ENCODE measurements around the gene ZNF564. TPM values are rescaled to one million over a fixed set of nuclear protein-coding genes. Genes with fewer than 3 reads are reported as not detected.
A peak's percentile ranks its signal among the peaks of the same experiment; 100 is the strongest.
"Not testable (repeated sequence)": the region's sequence is repeated elsewhere in the genome, so short reads cannot be mapped to it uniquely, and the experiment has no call there.

Gene ZNF564
- total RNA-seq, 4 donors from 2014 or later: 12.0 to 20.6 (median 14.7) TPM

GRCh38 chr19:12513531-12514061 is 37.7 kb downstream of the ZNF564 start:
- Histone ChIP-seq H3K27ac (no peak overlapping the region), H3K4me3 (no peak overlapping the region), H3K9me3 (peaks cover 0 to 60% (median 11%) of the 10 kb centered on the region in 4 donors), H3K36me3 (peaks cover 0 to 20% (median 0%) of the 10 kb centered on the region in 3 donors), H3K4me1 (no peaks in the 10 kb centered on the region), H3K27me3 (no peaks in the 10 kb centered on the region)
- WGBS, 2 donors: 22 to 23% methylated on average over 21 to 34 of the region's 35 CpGs
- no peak for TF ChIP-seq CTCF (IDR thresholded peaks at IDR 0.05)
- TF ChIP-seq POLR2A (IDR thresholded peaks at IDR 0.05): no peak
- TF ChIP-seq EP300 (IDR thresholded peaks at IDR 0.05): no peak
- DNase-seq (ENCODE audit: low spot score in 2 of 2): no peak

DNA sequence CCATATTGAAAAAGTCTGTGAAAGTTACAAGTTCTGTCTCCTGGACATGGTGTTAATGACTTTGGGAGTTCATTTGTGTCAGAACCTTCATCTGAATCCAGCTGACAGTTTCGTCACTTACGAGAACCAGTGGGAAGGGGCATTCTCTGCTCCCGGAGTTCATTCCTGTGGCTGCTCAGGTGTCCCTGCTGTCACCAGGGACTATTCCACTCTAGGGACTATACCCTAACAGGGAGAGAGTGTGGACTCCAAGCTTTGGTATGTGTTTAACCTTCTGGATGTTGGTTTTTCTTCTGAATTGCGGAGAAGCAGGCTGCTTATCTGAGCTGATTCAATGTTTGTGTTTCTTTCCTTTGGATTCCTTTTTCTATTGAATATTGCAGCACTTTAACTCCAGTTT is 54.2 kb downstream of the ZNF564 start:
- no peak overlapping the region for H3K27ac ChIP-seq
- no peaks in the 10 kb centered on the region for H3K36me3 ChIP-seq
- H3K4me3 ChIP-seq: no peak overlapping the region
- H3K27me3 ChIP-seq: no peaks in the 10 kb centered on the region
- H3K4me1 ChIP-seq: peaks cover 0 to 12% (median 5%) of the 10 kb centered on the region in 4 donors
- TF ChIP-seq POLR2A (IDR thresholded peaks at IDR 0.05): no peak
- no peak for TF ChIP-seq CTCF (IDR thresholded peaks at IDR 0.05)
- no peak for TF ChIP-seq EP300 (IDR thresholded peaks at IDR 0.05)
- DNase-seq (ENCODE audit: low spot score in 2 of 2): no peak
- WGBS, 2 donors: 86 to 91% methylated on average over 4 of the region's 4 CpGs
- H3K9me3 ChIP-seq: no peaks in the 10 kb centered on the region

DNA sequence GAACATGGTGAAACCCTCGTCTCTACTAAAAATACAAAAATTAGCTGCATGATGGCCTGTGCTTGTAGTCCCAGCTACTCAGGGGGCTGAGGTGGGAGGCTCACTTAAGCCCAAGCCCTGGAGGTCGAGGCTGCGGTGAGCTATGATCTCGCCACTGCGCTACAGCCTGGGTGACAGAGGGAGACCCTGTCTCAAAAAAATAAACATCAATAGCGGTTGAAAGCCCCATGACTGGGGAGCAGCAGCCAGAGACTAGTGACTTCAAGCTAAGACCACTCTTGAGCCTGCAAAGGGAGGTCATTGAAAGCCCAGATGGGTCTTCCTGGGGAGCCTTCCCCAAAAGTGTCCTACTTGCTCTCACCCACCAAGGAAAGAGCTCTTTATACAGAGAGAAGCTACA is 54.8 kb downstream of the ZNF564 start:
- Histone ChIP-seq H3K9me3 (no peaks in the 10 kb centered on the region), H3K4me3 (no peak overlapping the region), H3K36me3 (no peaks in the 10 kb centered on the region), H3K27me3 (no peaks in the 10 kb centered on the region), H3K4me1 (peaks cover 0 to 12% (median 5%) of the 10 kb centered on the region in 4 donors), H3K27ac (peak overlapping the region in 1 of 4 donors; percentile 94)
- TF ChIP-seq EP300 (IDR thresholded peaks at IDR 0.05) (no peak), CTCF (IDR thresholded peaks at IDR 0.05) (no peak), POLR2A (IDR thresholded peaks at IDR 0.05) (no peak)
- 79 to 87% methylated on average over 6 of the region's 6 CpGs for WGBS, 2 donors
- no peak for DNase-seq (ENCODE audit: low spot score in 2 of 2)

DNA sequence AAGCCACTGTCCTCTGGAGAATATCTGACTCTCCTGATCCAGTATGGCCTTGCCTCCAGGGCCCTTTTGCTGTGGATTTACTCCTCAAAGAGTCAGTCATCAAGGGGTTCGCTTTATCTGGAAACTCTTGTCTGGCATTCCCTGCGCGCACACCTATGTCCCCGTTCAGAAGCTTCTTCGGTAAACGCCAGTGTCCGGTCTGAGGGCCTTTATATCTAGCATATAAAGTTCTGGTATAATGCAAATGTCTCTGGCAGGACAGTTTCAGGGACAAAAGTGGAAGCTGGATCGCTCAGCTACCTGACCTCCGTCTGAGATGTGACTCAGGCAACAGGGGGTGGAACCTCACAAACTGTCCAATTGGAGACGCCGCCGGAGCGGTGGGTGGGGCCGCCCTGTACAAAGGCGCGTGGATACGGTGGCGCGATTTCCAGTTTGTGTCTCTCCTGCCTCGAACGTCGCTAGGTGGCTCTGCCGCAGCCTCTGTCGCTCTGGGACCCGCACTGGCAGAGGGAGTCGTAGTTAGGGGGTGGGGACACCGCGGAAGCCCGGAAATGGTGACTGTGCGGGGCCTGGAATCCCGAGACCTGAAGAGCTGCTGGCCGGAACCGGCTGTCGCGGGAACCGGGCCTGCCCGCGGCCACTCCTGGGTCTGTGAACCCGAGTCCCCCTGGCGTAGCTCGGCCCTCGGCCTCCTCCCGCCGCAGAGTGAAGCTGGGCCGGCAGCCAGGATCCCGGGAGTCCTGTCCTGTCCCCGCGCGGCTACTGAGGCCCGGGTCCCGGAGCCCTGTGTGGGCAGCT is 56.1 kb downstream of the ZNF564 start:
- peaks cover 0 to 12% (median 5%) of the 10 kb centered on the region in 4 donors for H3K4me1 ChIP-seq
- no peaks in the 10 kb centered on the region for H3K9me3 ChIP-seq
- peak overlapping the region; percentile 67 to 94 (median 88) for H3K27ac ChIP-seq
- H3K36me3 ChIP-seq: no peaks in the 10 kb centered on the region
- peak overlapping the region; percentile 49 to 84 (median 67) for H3K4me3 ChIP-seq
- TF ChIP-seq CTCF (IDR thresholded peaks at IDR 0.05) (peak; percentile 28 to 66 (median 41)), POLR2A (IDR thresholded peaks at IDR 0.05) (peak; percentile 58 to 78), EP300 (IDR thresholded peaks at IDR 0.05) (peak; percentile 69 to 93)
- peak; percentile 81 to 91 for DNase-seq (ENCODE audit: low spot score in 2 of 2)
- H3K27me3 ChIP-seq: no peaks in the 10 kb centered on the region
- WGBS, 2 donors: 4 to 9% methylated on average over 9 to 30 of the region's 51 CpGs

DNA sequence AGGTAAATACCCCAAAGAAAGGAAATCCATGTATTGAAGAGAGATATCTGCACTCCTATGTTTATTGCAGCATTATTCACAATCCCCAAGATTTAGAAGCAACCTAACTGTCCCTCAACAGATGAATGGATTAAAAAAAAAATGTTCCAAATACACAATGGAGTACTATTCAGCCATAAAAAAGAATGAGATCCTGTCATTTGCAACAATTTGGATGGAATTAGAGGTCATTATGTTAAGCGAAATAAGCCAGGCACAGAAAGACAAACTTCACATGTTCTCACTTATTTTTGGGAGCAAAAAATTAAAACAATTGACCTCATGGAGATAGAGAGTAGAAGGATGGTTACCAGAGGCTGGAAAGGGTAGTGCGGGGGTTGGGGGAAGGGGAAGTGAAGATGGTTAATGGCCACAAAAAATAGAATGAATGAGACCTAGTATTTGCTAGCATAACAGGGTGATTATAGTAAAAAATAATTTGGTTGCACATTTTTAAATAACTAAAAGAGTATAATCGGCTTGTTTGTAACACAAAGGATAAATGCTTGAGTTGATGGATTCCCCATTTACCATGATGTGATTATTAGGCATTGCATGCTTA is 56.9 kb downstream of the ZNF564 start:
- Histone ChIP-seq H3K27ac (peak overlapping the region in 3 of 4 donors; percentile 67 to 94 (median 91)), H3K4me3 (peak overlapping the region in 1 of 4 donors; percentile 66), H3K9me3 (no peaks in the 10 kb centered on the region), H3K27me3 (no peaks in the 10 kb centered on the region), H3K36me3 (no peaks in the 10 kb centered on the region), H3K4me1 (peaks cover 0 to 12% (median 5%) of the 10 kb centered on the region in 4 donors)
- 96 to 97% methylated on average over 3 of the region's 3 CpGs for WGBS, 2 donors
- DNase-seq (ENCODE audit: low spot score in 2 of 2): no peak
- TF ChIP-seq CTCF (IDR thresholded peaks at IDR 0.05) (no peak), EP300 (IDR thresholded peaks at IDR 0.05) (no peak), POLR2A (IDR thresholded peaks at IDR 0.05) (no peak)

- WGBS, 2 donors: 95 to 96% methylated on average over 1 of the region's 1 CpG
Measured at GRCh38 chr19:12486265-12486783, 65.0 kb downstream of the ZNF564 start.

More at GRCh38 chr19:12486265-12486783, 65.0 kb downstream of the ZNF564 start:
- not testable (repeated sequence) for H3K4me3 ChIP-seq; H3K9me3 ChIP-seq; H3K27me3 ChIP-seq; H3K36me3 ChIP-seq; H3K27ac ChIP-seq; DNase-seq (ENCODE audit: low spot score in 2 of 2)
- peaks cover 0 to 25% (median 8%) of the 10 kb centered on the region in 4 donors for H3K4me1 ChIP-seq

All from tibial nerve (tissue), 4 donors.